SK-N-SH treated with all-trans-retinoic acid at 6 μM for 48 hours (cell line): ENCODE measurements around the gene AKAP8L.

Experiments
- CSDC2 ChIP-seq: fragments of 250-450 bp; sonication (Bioruptor Pico); IDR thresholded peaks from 2 replicates; pipeline ENCODE4 v1.5.0; 2020; ENCODE audit warnings: mild to moderate bottlenecking, moderate library complexity
- ESRRG ChIP-seq: fragments of 250-450 bp; sonication (Bioruptor Pico); IDR thresholded peaks from 2 replicates; pipeline ENCODE4 v1.6.1; 2021; ENCODE audit warnings: mild to moderate bottlenecking
- SNAI2 ChIP-seq: fragments of 250-450 bp; sonication (Bioruptor Pico); IDR thresholded peaks from 2 replicates; pipeline ENCODE4 v1.5.0; 2020; ENCODE audit warnings: mild to moderate bottlenecking, moderate library complexity
- TOX ChIP-seq: fragments of 250-450 bp; sonication (Bioruptor Pico); IDR thresholded peaks from 2 replicates; pipeline ENCODE4 v1.8.0; 2021; ENCODE audit warnings: mild to moderate bottlenecking, moderate library complexity, borderline replicate concordance
- ZC3H10 ChIP-seq: fragments of 250-450 bp; sonication (Bioruptor Pico); IDR thresholded peaks from 2 replicates; pipeline ENCODE4 v1.5.1; 2021; ENCODE audit warnings: mild to moderate bottlenecking, moderate library complexity
- ZFP3 ChIP-seq: fragments of 250-450 bp; sonication (Bioruptor Pico); IDR thresholded peaks from 2 replicates; pipeline ENCODE4 v1.5.0; 2020; ENCODE audit warnings: mild to moderate bottlenecking, moderate library complexity
- TF ChIP-seq, protein P1 (sequence below): fragments of 250-450 bp; sonication (Bioruptor Pico); IDR thresholded peaks from 2 replicates; pipeline ENCODE4 v1.8.0; 2021; ENCODE audit warnings: low read depth, mild to moderate bottlenecking, moderate library complexity, borderline replicate concordance

DNA sequence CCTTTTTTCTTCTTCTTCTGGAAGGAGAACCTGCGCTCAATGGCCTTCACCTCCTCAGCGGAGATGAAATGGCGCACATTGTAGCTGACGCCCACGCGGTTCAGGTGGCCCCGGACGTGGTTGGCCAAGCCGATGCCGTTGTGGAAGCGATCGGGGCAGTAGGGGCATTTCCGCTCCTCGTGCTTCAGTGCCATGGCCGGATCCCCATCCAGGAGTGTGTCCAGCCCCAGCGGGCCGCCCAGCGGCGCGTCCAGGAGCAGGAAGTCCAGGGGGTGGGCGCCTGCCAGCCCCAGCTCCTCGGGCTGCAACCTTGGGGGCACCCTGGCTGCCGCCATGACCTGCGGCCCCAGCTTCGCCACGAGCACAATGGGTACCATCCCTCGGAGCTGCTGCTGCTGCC lies 19.8 kb upstream of the AKAP8L start:
- TF ChIP-seq SNAI2: no peak
- TF ChIP-seq ZFP3 (CRISPR knock-in tag): no peak
- no peak for TF ChIP-seq ESRRG (CRISPR knock-in tag)
- no peak for TF ChIP-seq TOX
- TF ChIP-seq, protein P1, sequence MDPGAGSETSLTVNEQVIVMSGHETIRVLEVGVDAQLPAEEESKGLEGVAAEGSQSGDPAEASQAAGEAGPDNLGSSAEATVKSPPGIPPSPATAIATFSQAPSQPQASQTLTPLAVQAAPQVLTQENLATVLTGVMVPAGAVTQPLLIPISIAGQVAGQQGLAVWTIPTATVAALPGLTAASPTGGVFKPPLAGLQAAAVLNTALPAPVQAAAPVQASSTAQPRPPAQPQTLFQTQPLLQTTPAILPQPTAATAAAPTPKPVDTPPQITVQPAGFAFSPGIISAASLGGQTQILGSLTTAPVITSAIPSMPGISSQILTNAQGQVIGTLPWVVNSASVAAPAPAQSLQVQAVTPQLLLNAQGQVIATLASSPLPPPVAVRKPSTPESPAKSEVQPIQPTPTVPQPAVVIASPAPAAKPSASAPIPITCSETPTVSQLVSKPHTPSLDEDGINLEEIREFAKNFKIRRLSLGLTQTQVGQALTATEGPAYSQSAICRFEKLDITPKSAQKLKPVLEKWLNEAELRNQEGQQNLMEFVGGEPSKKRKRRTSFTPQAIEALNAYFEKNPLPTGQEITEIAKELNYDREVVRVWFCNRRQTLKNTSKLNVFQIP (CRISPR knock-in tag): no peak
- no peak for TF ChIP-seq CSDC2
- TF ChIP-seq ZC3H10 (CRISPR knock-in tag): no peak
